Endodermal cell (in vitro differentiated cells): ENCODE measurements around the gene KIAA0232. TPM values are rescaled to one million over a fixed set of nuclear protein-coding genes. Genes with fewer than 3 reads are reported as not detected.

ENCODE experiments used
- DNase-seq: peaks from one replicate; pipeline ENCODE4 v3.0.0-alpha.2; 2017
- H3K27ac ChIP-seq: 2 replicates; pipeline ENCODE4 v1.5.1; 2013; ENCODE audit warnings: mild to moderate bottlenecking, low read depth, low read length, moderate library complexity
- H3K27me3 ChIP-seq: 2 replicates; pipeline ENCODE4 v1.6.1; 2013; ENCODE audit warnings: mild to moderate bottlenecking, low read length, moderate library complexity; ENCODE audit not compliant: insufficient read depth, control insufficient read depth, poor library complexity, severe bottlenecking
- H3K36me3 ChIP-seq: 2 replicates; pipeline ENCODE4 v1.7.0; 2013; ENCODE audit warnings: mild to moderate bottlenecking, low read length, moderate library complexity; ENCODE audit not compliant: control insufficient read depth, insufficient read depth
- H3K4me1 ChIP-seq: one replicate; pipeline ENCODE4 v1.7.0; 2013; ENCODE audit warnings: low read length; ENCODE audit not compliant: control insufficient read depth, insufficient read depth
- H3K4me3 ChIP-seq: 2 replicates; pipeline ENCODE4 v1.5.1; 2013; ENCODE audit warnings: mild to moderate bottlenecking, low read length, moderate library complexity
- H3K9ac ChIP-seq: 2 replicates; pipeline ENCODE4 v1.6.1; 2013; ENCODE audit warnings: mild to moderate bottlenecking, low read length, moderate library complexity; ENCODE audit not compliant: poor library complexity, severe bottlenecking; ENCODE audit errors: extremely low read depth
- H3K9me3 ChIP-seq: 2 replicates; pipeline ENCODE4 v1.6.1; 2013; ENCODE audit warnings: mild to moderate bottlenecking, low read length, moderate library complexity; ENCODE audit not compliant: control insufficient read depth
- H3K27ac Mint-ChIP-seq: 2 replicates; pipeline ENCODE4 v1.8.0; 2020; ENCODE audit warnings: mixed read lengths
- H3K27me3 Mint-ChIP-seq: 2 replicates; pipeline ENCODE4 v1.8.0; 2021; ENCODE audit warnings: mild to moderate bottlenecking, mixed read lengths; ENCODE audit not compliant: insufficient read depth
- H3K36me3 Mint-ChIP-seq: 2 replicates; pipeline ENCODE4 v1.8.0; 2020; ENCODE audit warnings: low read depth, mixed read lengths
- H3K4me1 Mint-ChIP-seq: 2 replicates; pipeline ENCODE4 v1.8.0; 2020; ENCODE audit warnings: mixed read lengths
- H3K4me3 Mint-ChIP-seq: 2 replicates; pipeline ENCODE4 v1.8.0; 2020; ENCODE audit warnings: mild to moderate bottlenecking, moderate library complexity, mixed read lengths
- H3K9me3 Mint-ChIP-seq: 2 replicates; pipeline ENCODE4 v1.8.0; 2020; ENCODE audit warnings: mild to moderate bottlenecking, mixed read lengths
- CTCF ChIP-seq: fragments of 200-600 bp; sonication (generic); conservative IDR thresholded peaks from 2 replicates; pipeline ENCODE4 v1.5.0; 2021; ENCODE audit warnings: antibody characterized with exemption, mild to moderate bottlenecking
- whole genome bisulfite sequencing, 2 experiments: methylation state at CpG; one replicate each; pipeline versions ENCODE4 v1.1.5 to v1.1.7; 2013; ENCODE audit warnings: missing lambda C conversion rate in 2 of 2, mixed read lengths in 1 of 2; ENCODE audit not compliant: insufficient coverage in 1 of 2, insufficient read length in 1 of 2; 5-methylcytosine and 5-hydroxymethylcytosine counted together
- total RNA-seq, 2 donors: library from RNA; stranded (reverse); fragmentation: NEBNext Ultra II Directional in 1 of 2; extraction: Animal tissue kit (Norgen Biotek cat#: 25700) in 1 of 2; gene quantifications; 2 replicates in 1 of 2; 3 replicates in 1 of 2; pipeline ENCODE4 v1.2.1, GENCODE V29; 2021

Gene KIAA0232
- total RNA-seq, 2 donors from 2014 or later = 32.9 to 43.5 TPM

- H3K4me1 ChIP-seq = no peaks in the 10 kb centered on the region
- no peak overlapping the region for H3K27ac Mint-ChIP-seq
- no peak overlapping the region for H3K4me3 ChIP-seq
- H3K4me3 Mint-ChIP-seq = no peak overlapping the region
- H3K36me3 Mint-ChIP-seq = peaks cover 33% of the 10 kb centered on the region
- no peak overlapping the region for H3K27ac ChIP-seq
- no peaks in the 10 kb centered on the region for H3K9me3 Mint-ChIP-seq
- H3K36me3 ChIP-seq = peaks cover 5% of the 10 kb centered on the region
- no peaks in the 10 kb centered on the region for H3K27me3 Mint-ChIP-seq
- H3K9ac ChIP-seq = no peak overlapping the region
- DNase-seq = no peak
- WGBS, 2 experiments = 88 to 89% methylated on average over 8 to 9 of the region's 9 CpGs
- H3K27me3 ChIP-seq = no peaks in the 10 kb centered on the region
- no peaks in the 10 kb centered on the region for H3K9me3 ChIP-seq
- TF ChIP-seq CTCF = no peak
- peaks cover 28% of the 10 kb centered on the region for H3K4me1 Mint-ChIP-seq
Observed at GRCh38 chr4:6929339-6929811, 146.8 kb downstream of the KIAA0232 start.

- Histone ChIP-seq H3K4me3 (no peak overlapping the region), H3K9ac (no peak overlapping the region), H3K4me1 (no peaks in the 10 kb centered on the region), H3K36me3 (no peaks in the 10 kb centered on the region), H3K9me3 (no peaks in the 10 kb centered on the region), H3K27ac (peak overlapping the region; percentile 2), H3K27me3 (no peaks in the 10 kb centered on the region)
- no peak for TF ChIP-seq CTCF
- no peak overlapping the region for H3K4me3 Mint-ChIP-seq
- peaks cover 28% of the 10 kb centered on the region for H3K4me1 Mint-ChIP-seq
- no peak overlapping the region for H3K27ac Mint-ChIP-seq
- DNase-seq = no peak
- H3K36me3 Mint-ChIP-seq = peaks cover 30% of the 10 kb centered on the region
- 88 to 90% methylated on average over 11 to 15 of the region's 15 CpGs for WGBS, 2 experiments
- H3K27me3 Mint-ChIP-seq = no peaks in the 10 kb centered on the region
- no peaks in the 10 kb centered on the region for H3K9me3 Mint-ChIP-seq
Observed at GRCh38 chr4:6929812-6930464, 147.4 kb downstream of the KIAA0232 start.

- H3K27ac Mint-ChIP-seq = no peak overlapping the region
- H3K9me3 ChIP-seq = no peaks in the 10 kb centered on the region
- H3K4me3 ChIP-seq = no peak overlapping the region
- H3K36me3 ChIP-seq = no peaks in the 10 kb centered on the region
- H3K9me3 Mint-ChIP-seq = no peaks in the 10 kb centered on the region
- 94 to 97% methylated on average over 3 of the region's 3 CpGs for WGBS, 2 experiments
- H3K9ac ChIP-seq = no peak overlapping the region
- no peak for TF ChIP-seq CTCF
- H3K4me1 Mint-ChIP-seq = peaks cover 23% of the 10 kb centered on the region
- no peaks in the 10 kb centered on the region for H3K27me3 Mint-ChIP-seq
- peaks cover 22% of the 10 kb centered on the region for H3K36me3 Mint-ChIP-seq
- no peak for DNase-seq
- H3K4me3 Mint-ChIP-seq = no peak overlapping the region
- no peaks in the 10 kb centered on the region for H3K4me1 ChIP-seq
- H3K27ac ChIP-seq = no peak overlapping the region
- no peaks in the 10 kb centered on the region for H3K27me3 ChIP-seq
Observed at GRCh38 chr4:6932475-6932874, 149.9 kb downstream of the KIAA0232 start.
